ENCODE measurements around the gene HORMAD2. TPM values are rescaled to one million over a fixed set of nuclear protein-coding genes. Genes with fewer than 3 reads are reported as not detected.

The HORMAD2 gene
- polyA plus RNA-seq, 2 of the 4 experiments (the other 2 are of a cell fraction), result not detected

DNA sequence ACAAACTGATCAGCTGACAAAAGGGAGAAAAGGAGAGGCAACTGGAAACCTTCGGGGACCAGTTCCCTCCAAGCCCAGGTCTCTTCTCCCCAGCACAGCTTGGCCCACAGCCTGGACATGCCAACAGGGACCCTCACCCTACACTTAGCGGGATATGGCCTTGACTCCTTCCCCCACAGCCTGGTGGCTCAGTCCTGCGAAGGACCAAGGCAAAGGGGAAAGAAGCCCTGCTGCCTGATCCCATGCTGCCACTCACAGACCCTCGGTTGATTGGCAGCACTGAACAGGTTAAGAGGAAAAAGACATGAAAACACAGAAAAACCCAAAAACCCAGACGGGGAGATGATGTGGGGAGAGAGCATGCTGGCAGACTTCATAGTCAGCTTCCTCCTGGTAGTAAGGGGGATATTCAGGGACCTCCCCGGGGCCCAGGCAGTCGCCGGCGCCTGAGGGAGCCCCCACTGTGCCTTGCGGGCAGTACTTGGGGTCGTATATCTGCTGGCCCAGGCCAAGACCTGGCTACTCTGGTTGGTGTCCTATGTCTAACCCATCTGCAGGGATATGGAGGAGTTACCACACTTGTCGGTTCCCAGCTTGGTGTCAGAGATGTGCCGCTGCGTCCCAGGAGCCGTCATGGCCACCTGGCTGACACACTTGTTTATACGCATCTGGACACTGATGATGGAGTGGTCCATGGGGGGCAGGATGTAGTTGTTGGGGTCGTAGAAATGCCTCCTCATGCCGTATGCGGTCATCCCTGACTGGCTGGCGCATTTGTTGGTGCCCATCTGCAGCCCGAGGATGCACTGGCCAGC lies 34.2 kb upstream of the HORMAD2 start (continued):
- TF ChIP-seq KDM5A (IDR thresholded peaks at IDR 0.05) (no peak), PBX3 (IDR thresholded peaks at IDR 0.05) (no peak), SMC3 (IDR thresholded peaks at IDR 0.05) (no peak), ESRRA (IDR thresholded peaks at IDR 0.05; ENCODE audit: borderline replicate concordance, low read length) (no peak), EHF (CRISPR knock-in tag; IDR thresholded peaks at IDR 0.05) (no peak), ZC3H11A (IDR thresholded peaks at IDR 0.05) (no peak), NFE2L2 (conservative IDR thresholded peaks at IDR 0.05; ENCODE audit: low read length) (no peak)

- ATAC-seq (no peak), FAIRE-seq (no peak), DNase-seq (ENCODE audit: low read depth in 1 of 2, low spot score in 1 of 2) (no peak)
- Histone ChIP-seq H3K27ac (no peak overlapping the region), H3K4me2 (no peak overlapping the region), H3K9me3 (no peaks in the 10 kb centered on the region), H3K4me3 (no peak overlapping the region), H3K4me1 (peaks cover 12% of the 10 kb centered on the region)
- no peak for TF ChIP-seq MYC (IDR thresholded peaks at IDR 0.05; ENCODE audit: borderline replicate concordance, low read length)
- TF ChIP-seq, protein P1, sequence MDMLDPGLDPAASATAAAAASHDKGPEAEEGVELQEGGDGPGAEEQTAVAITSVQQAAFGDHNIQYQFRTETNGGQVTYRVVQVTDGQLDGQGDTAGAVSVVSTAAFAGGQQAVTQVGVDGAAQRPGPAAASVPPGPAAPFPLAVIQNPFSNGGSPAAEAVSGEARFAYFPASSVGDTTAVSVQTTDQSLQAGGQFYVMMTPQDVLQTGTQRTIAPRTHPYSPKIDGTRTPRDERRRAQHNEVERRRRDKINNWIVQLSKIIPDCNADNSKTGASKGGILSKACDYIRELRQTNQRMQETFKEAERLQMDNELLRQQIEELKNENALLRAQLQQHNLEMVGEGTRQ (IDR thresholded peaks at IDR 0.05), result no peak
- no peak for TF ChIP-seq RNF2 (IDR thresholded peaks at IDR 0.05; ENCODE audit: borderline replicate concordance, low read depth)
- TF ChIP-seq HOXA7 (CRISPR knock-in tag; IDR thresholded peaks at IDR 0.05), result no peak
- TF ChIP-seq REST (IDR thresholded peaks at IDR 0.05), result no peak
- TF ChIP-seq HEYL (CRISPR knock-in tag; IDR thresholded peaks at IDR 0.05), result no peak
- POLR2A ChIA-PET, result no interaction called here
- 85% methylated on average over 10 of the region's 15 CpGs for WGBS (ENCODE audit: missing lambda C conversion rate)
- CTCF ChIA-PET, result no interaction called here
Measured at GRCh38 chr22:30046716-30047363, 33.4 kb upstream of the HORMAD2 start.

- WGBS (ENCODE audit: missing lambda C conversion rate), result 64% methylated on average over 3 of the region's 3 CpGs
- FAIRE-seq (no peak), ATAC-seq (0 out of 6 replicates have a peak, but pooled peaks of 1 of the 2 experiments have one; percentile 26), DNase-seq (ENCODE audit: low read depth in 1 of 2, low spot score in 1 of 2) (no peak)
- H3K9me3 ChIP-seq, result no peaks in the 10 kb centered on the region
- H3K4me3 ChIP-seq, result no peak overlapping the region
- no peak overlapping the region for H3K27ac ChIP-seq
- CTCF ChIA-PET, result no interaction called here
- H3K4me2 ChIP-seq, result no peak overlapping the region
- POLR2A ChIA-PET, result no interaction called here
- peaks cover 12% of the 10 kb centered on the region for H3K4me1 ChIP-seq
- TF ChIP-seq EHF (CRISPR knock-in tag; IDR thresholded peaks at IDR 0.05) (no peak), ZFP36 (IDR thresholded peaks at IDR 0.05; ENCODE audit: borderline replicate concordance, partially characterized antibody) (no peak), CEBPB (IDR thresholded peaks at IDR 0.05) (no peak), BHLHE40 (IDR thresholded peaks at IDR 0.05; ENCODE audit: low read depth, low read length) (no peak), PHF8 (IDR thresholded peaks at IDR 0.05; ENCODE audit: borderline replicate concordance, low read depth) (no peak), ZC3H11A (IDR thresholded peaks at IDR 0.05) (no peak), PBX3 (IDR thresholded peaks at IDR 0.05) (no peak), SREBF2 (IDR thresholded peaks at IDR 0.05) (no peak), MAFK (IDR thresholded peaks at IDR 0.05; ENCODE audit: partially characterized antibody) (no peak), FOXS1 (CRISPR knock-in tag; IDR thresholded peaks at IDR 0.05) (no peak), RARB (CRISPR knock-in tag; IDR thresholded peaks at IDR 0.05) (no peak), NFE2L2 (conservative IDR thresholded peaks at IDR 0.05; ENCODE audit: low read length) (no peak)
- TF ChIP-seq, protein P2, sequence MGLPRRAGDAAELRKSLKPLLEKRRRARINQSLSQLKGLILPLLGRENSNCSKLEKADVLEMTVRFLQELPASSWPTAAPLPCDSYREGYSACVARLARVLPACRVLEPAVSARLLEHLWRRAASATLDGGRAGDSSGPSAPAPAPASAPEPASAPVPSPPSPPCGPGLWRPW (IDR thresholded peaks at IDR 0.05), result no peak
- TF ChIP-seq, protein P3, sequence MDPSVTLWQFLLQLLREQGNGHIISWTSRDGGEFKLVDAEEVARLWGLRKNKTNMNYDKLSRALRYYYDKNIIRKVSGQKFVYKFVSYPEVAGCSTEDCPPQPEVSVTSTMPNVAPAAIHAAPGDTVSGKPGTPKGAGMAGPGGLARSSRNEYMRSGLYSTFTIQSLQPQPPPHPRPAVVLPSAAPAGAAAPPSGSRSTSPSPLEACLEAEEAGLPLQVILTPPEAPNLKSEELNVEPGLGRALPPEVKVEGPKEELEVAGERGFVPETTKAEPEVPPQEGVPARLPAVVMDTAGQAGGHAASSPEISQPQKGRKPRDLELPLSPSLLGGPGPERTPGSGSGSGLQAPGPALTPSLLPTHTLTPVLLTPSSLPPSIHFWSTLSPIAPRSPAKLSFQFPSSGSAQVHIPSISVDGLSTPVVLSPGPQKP (IDR thresholded peaks at IDR 0.05; ENCODE audit: low read depth, low read length), result no peak
- TF ChIP-seq, protein P4, sequence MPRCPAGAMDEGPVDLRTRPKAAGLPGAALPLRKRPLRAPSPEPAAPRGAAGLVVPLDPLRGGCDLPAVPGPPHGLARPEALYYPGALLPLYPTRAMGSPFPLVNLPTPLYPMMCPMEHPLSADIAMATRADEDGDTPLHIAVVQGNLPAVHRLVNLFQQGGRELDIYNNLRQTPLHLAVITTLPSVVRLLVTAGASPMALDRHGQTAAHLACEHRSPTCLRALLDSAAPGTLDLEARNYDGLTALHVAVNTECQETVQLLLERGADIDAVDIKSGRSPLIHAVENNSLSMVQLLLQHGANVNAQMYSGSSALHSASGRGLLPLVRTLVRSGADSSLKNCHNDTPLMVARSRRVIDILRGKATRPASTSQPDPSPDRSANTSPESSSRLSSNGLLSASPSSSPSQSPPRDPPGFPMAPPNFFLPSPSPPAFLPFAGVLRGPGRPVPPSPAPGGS (IDR thresholded peaks at IDR 0.05), result no peak
Measured at GRCh38 chr22:30047364-30047738, 32.9 kb upstream of the HORMAD2 start.

Measured in A549 (cell line).